GM23248 (cell line): ENCODE results near the gene SLC4A8. TPM values are rescaled to one million over a fixed set of nuclear protein-coding genes. Genes with fewer than 3 reads are reported as not detected.

Experiments
- DNase-seq: peaks from one replicate; pipeline ENCODE4 v3.0.0-alpha.2; 2015
- H2AFZ ChIP-seq: fragments of 200-600 bp; sonication (generic); 2 replicates; pipeline ENCODE4 v1.6.1; 2016; ENCODE audit warnings: antibody characterized with exemption
- H3F3A ChIP-seq: fragments of 200-600 bp; sonication (generic); 2 replicates; pipeline ENCODE4 v1.6.1; 2016; ENCODE audit warnings: mild to moderate bottlenecking, antibody characterized with exemption, mixed run types; ENCODE audit not compliant: insufficient read depth
- H3K27ac ChIP-seq: fragments of 200-600 bp; sonication (generic); 2 replicates; pipeline ENCODE4 v1.5.1; 2016; ENCODE audit warnings: mild to moderate bottlenecking
- H3K27me3 ChIP-seq: fragments of 200-600 bp; sonication (generic); replicated peaks from 2 replicates; pipeline ENCODE4 v1.6.1; 2016; ENCODE audit warnings: mild to moderate bottlenecking; ENCODE audit not compliant: insufficient read depth
- H3K36me3 ChIP-seq: fragments of 200-600 bp; sonication (generic); 2 replicates; pipeline ENCODE4 v1.6.1; 2016; ENCODE audit warnings: low read depth, mild to moderate bottlenecking
- H3K4me1 ChIP-seq: fragments of 200-600 bp; sonication (generic); 2 replicates; pipeline ENCODE4 v1.6.1; 2016; ENCODE audit warnings: mild to moderate bottlenecking; ENCODE audit not compliant: insufficient read depth
- H3K4me2 ChIP-seq: fragments of 200-600 bp; sonication (generic); one replicate; pipeline ENCODE4 v1.6.1; 2016; ENCODE audit warnings: mild to moderate bottlenecking; ENCODE audit not compliant: unreplicated experiment
- H3K4me3 ChIP-seq: fragments of 200-600 bp; sonication (generic); 2 replicates; pipeline ENCODE4 v1.5.1; 2016; ENCODE audit warnings: mild to moderate bottlenecking
- H3K79me2 ChIP-seq: fragments of 200-600 bp; sonication (generic); 2 replicates; pipeline ENCODE4 v1.6.1; 2016; ENCODE audit warnings: mild to moderate bottlenecking; ENCODE audit not compliant: insufficient read depth
- H3K9ac ChIP-seq: fragments of 200-600 bp; sonication (generic); 2 replicates; pipeline ENCODE4 v1.6.1; 2016; ENCODE audit warnings: mild to moderate bottlenecking
- H3K9me2 ChIP-seq: fragments of 200-600 bp; sonication (generic); 2 replicates; pipeline ENCODE4 v1.6.1; 2016; ENCODE audit warnings: mixed run types, mild to moderate bottlenecking, moderate library complexity; ENCODE audit not compliant: insufficient read depth
- H3K9me3 ChIP-seq: fragments of 200-600 bp; sonication (generic); one replicate; pipeline ENCODE4 v1.6.1; 2017; ENCODE audit warnings: low read depth
- H4K20me1 ChIP-seq: fragments of 200-600 bp; sonication (generic); 2 replicates; pipeline ENCODE4 v1.6.0; 2016; ENCODE audit not compliant: insufficient read depth
- EZH2 ChIP-seq: fragments of 200-600 bp; sonication (generic); IDR thresholded peaks from 2 replicates; pipeline ENCODE4 v1.6.1; 2018; ENCODE audit warnings: antibody characterized with exemption, mild to moderate bottlenecking; ENCODE audit not compliant: insufficient read depth, poor library complexity, severe bottlenecking
- EZH2phosphoT487 ChIP-seq: fragments of 200-600 bp; sonication (generic); IDR thresholded peaks from 2 replicates; pipeline ENCODE4 v1.6.1; 2018; ENCODE audit warnings: antibody characterized with exemption, moderate library complexity, mild to moderate bottlenecking, low read depth; ENCODE audit not compliant: insufficient read depth
- WGBS, 2 experiments: methylation state at CpG; one replicate each; pipeline ENCODE4 v1.1.6; 2015 to 2017; ENCODE audit warnings: low lambda C conversion rate in 2 of 2, low coverage in 1 of 2; ENCODE audit errors: missing lambda C conversion rate in 2 of 2; 5-methylcytosine and 5-hydroxymethylcytosine counted together
- in situ Hi-C: fragments of 300-500 bp; cut with MboI; formaldehyde crosslinking; loops from 2 replicates; pipeline ENCODE4 v1.15.0; 2020
- polyA plus RNA-seq: library from polyadenylated mRNA; unstranded; fragments of >200 nt; fragmentation: Nextera tagmentation; extraction: Ambion mirVana; gene quantifications from 2 replicates; pipeline ENCODE4 v1.2.1, GENCODE V29; 2016
- total RNA-seq: library from RNA; depleted of rRNA; stranded (reverse); fragments of >200 nt; shearing (Covaris generic); gene quantifications from 2 replicates; pipeline ENCODE4 v1.2.3, GENCODE V29; 2014

Gene SLC4A8
- total and polyA plus RNA-seq, 2 experiments from 2014 or later: 2.6 to 3.1 TPM

DNA sequence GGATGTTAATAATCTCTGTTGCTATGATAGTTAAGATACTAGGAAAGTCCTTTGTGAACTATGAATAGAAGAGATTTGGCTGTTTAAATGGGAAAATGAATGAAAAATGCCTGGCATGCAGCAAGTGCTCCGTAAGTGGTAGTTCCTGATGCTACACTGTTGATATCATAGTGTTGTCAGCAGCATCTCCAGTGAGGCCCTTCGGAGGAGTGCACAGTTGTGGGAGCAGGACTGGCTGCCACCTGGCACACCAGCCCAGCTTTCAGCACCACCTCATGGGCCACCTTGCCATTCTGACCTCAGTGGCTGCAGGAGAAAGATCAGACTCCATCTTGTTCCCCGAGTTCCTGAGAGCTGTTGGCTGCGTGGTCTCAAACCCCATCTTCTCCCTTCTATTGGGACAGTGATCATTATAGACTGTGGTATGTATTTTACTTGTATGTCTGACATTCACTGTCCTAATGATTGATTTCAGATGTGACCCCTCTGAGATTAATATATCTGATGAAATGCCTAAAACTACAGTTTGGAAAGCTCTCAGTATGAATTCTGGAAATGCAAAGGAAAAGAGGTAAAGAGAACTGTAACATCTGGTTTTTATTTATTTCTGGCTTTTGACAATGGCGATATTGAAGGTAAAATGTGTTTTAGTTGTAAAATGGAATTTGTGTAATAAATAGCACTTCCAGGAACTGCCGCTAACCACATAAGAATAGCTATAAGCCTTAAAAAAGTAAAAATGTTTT is 80.9 kb downstream of the SLC4A8 start:
- Histone ChIP-seq H3K36me3 (no peaks in the 10 kb centered on the region), H3K27ac (no peak overlapping the region), H3K9ac (no peak overlapping the region), H3F3A (no peaks in the 10 kb centered on the region), H2AFZ (no peak overlapping the region), H3K9me3 (no peaks in the 10 kb centered on the region), H3K79me2 (no peaks in the 10 kb centered on the region), H3K4me1 (no peaks in the 10 kb centered on the region), H3K27me3 (no peaks in the 10 kb centered on the region), H4K20me1 (no peaks in the 10 kb centered on the region), H3K4me3 (no peak overlapping the region), H3K9me2 (no peaks in the 10 kb centered on the region), H3K4me2 (no peak overlapping the region)
- 30 to 32% methylated on average over 6 of the region's 6 CpGs for WGBS, 2 experiments
- TF ChIP-seq EZH2: no peak
- no peak for TF ChIP-seq EZH2phosphoT487
- DNase-seq: no peak
- in situ Hi-C loops: no loop called here

DNA sequence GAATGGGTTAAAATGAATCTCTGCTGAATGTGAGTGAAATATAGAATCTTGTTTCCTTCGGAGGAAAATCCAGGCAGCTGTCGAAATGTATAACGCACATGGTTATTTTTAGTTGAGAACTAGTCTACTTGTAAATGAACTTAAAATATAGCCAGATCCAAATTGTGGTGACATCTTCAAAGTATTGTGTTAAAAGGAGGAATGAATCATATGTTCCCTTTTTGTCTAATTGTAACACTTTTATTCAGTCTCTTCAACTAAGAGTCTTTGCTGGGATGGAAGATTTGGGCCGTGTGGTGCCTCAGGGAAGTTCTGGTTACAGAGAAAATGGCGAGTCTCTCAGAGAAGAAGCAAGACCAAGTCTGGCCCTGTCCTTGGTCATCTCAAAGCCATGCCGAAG is 82.5 kb downstream of the SLC4A8 start:
- H3K9ac ChIP-seq: no peak overlapping the region
- no peak overlapping the region for H3K4me2 ChIP-seq
- in situ Hi-C loops: no loop called here
- no peaks in the 10 kb centered on the region for H3K27me3 ChIP-seq
- H3K79me2 ChIP-seq: no peaks in the 10 kb centered on the region
- H4K20me1 ChIP-seq: no peaks in the 10 kb centered on the region
- H3F3A ChIP-seq: no peaks in the 10 kb centered on the region
- H2AFZ ChIP-seq: no peak overlapping the region
- DNase-seq: no peak
- no peaks in the 10 kb centered on the region for H3K4me1 ChIP-seq
- no peak overlapping the region for H3K4me3 ChIP-seq
- H3K27ac ChIP-seq: no peak overlapping the region
- no peaks in the 10 kb centered on the region for H3K36me3 ChIP-seq
- no peaks in the 10 kb centered on the region for H3K9me3 ChIP-seq
- no peaks in the 10 kb centered on the region for H3K9me2 ChIP-seq
- TF ChIP-seq EZH2: no peak
- no peak for TF ChIP-seq EZH2phosphoT487
- 49 to 55% methylated on average over 6 of the region's 6 CpGs for WGBS, 2 experiments

DNA sequence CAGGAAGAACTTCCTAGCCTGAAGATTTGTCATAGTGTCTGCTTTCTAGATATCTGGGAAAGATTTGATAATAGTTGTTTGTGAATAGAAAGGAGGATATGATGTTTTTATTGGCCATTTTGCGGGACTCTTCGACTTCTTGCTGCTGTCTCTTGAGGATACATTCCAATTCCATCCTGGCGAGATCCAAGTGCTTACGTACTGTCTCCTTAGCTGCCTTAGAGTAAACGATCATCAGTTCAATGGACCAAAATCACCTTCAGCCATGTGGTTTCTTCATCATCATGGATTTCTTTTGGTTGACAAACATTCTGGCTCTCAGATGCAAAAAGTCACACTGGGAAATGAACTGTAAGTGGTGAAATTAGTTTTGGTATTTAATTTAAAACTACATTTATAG is 83.7 kb downstream of the SLC4A8 start:
- no peaks in the 10 kb centered on the region for H3K27me3 ChIP-seq
- TF ChIP-seq EZH2: no peak
- no peak for TF ChIP-seq EZH2phosphoT487
- H3K9me3 ChIP-seq: no peaks in the 10 kb centered on the region
- no peaks in the 10 kb centered on the region for H4K20me1 ChIP-seq
- no peaks in the 10 kb centered on the region for H3K9me2 ChIP-seq
- no peak overlapping the region for H3K27ac ChIP-seq
- no peaks in the 10 kb centered on the region for H3K79me2 ChIP-seq
- no peak overlapping the region for H3K4me3 ChIP-seq
- 87 to 91% methylated on average over 5 of the region's 5 CpGs for WGBS, 2 experiments
- no peak overlapping the region for H3K9ac ChIP-seq
- in situ Hi-C loops: no loop called here
- no peak overlapping the region for H2AFZ ChIP-seq
- no peak for DNase-seq
- no peaks in the 10 kb centered on the region for H3K36me3 ChIP-seq
- no peaks in the 10 kb centered on the region for H3F3A ChIP-seq
- no peak overlapping the region for H3K4me2 ChIP-seq
- H3K4me1 ChIP-seq: no peaks in the 10 kb centered on the region

DNA sequence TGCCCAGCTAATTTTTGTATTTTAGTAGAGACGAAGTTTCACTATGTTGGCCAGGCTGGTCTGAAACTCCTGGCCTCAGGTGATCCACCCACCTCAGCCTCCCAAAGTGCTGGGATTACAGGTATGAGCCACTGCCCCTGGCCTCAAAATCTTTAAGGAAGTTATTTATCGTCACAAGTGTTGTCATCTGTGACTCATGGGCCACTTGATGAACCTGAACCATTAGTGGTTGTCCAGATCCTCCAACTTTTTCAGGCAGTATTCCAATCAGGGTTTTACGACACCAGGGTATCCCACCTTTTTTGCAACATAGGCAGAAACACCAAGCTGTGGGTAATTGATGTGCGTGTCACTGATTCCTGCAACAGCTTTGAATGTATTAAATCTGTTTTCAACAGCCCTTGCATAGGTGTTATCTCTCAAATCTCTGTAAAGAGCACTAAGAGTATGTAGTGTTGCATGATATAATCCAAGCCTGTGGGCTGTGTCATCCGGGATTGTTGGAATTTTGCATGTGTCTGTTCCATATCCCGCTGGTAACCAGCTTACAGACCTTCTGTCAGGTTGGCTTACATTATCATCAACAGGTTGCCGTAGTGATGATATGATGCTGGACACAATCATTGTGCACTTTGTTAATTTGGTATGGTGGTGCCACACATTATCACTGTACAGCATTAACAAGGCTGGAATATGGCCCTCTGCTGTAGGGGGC is 87.1 kb downstream of the SLC4A8 start:
- no peaks in the 10 kb centered on the region for H4K20me1 ChIP-seq
- H3K4me2 ChIP-seq: no peak overlapping the region
- no peak overlapping the region for H3K4me3 ChIP-seq
- DNase-seq: no peak
- no peak overlapping the region for H2AFZ ChIP-seq
- TF ChIP-seq EZH2phosphoT487 (no peak), EZH2 (no peak)
- 82 to 83% methylated on average over 7 of the region's 7 CpGs for WGBS, 2 experiments
- H3K4me1 ChIP-seq: no peaks in the 10 kb centered on the region
- H3K79me2 ChIP-seq: no peaks in the 10 kb centered on the region
- H3K9ac ChIP-seq: no peak overlapping the region
- no peaks in the 10 kb centered on the region for H3K9me2 ChIP-seq
- H3K27ac ChIP-seq: no peak overlapping the region
- in situ Hi-C loops: no loop called here
- no peaks in the 10 kb centered on the region for H3K9me3 ChIP-seq
- no peaks in the 10 kb centered on the region for H3K27me3 ChIP-seq
- no peaks in the 10 kb centered on the region for H3K36me3 ChIP-seq
- no peaks in the 10 kb centered on the region for H3F3A ChIP-seq
